Subcutaneous abdominal adipose tissue (tissue), 5 donors: ENCODE data around the gene SLC25A11.

Experiments
- H3K27ac ChIP-seq: one replicate; pipeline ENCODE4 v1.7.0; 2013; ENCODE audit warnings: low read depth, mild to moderate bottlenecking, inconsistent platforms, low read length, moderate library complexity
- H3K27me3 ChIP-seq, 5 donors: one replicate each; pipeline ENCODE4 v1.7.0; 2013; ENCODE audit warnings: low read length in 5 of 5, inconsistent platforms in 1 of 5; ENCODE audit not compliant: control insufficient read depth in 5 of 5, insufficient read depth in 4 of 5
- H3K36me3 ChIP-seq, 5 donors: one replicate each; pipeline ENCODE4 v1.7.0; 2013; ENCODE audit warnings: low read length in 5 of 5; ENCODE audit not compliant: control insufficient read depth in 5 of 5, insufficient read depth in 5 of 5
- H3K4me1 ChIP-seq, 5 donors: one replicate each; pipeline ENCODE4 v1.7.0; 2013; ENCODE audit warnings: low read length in 5 of 5, mild to moderate bottlenecking in 3 of 5, moderate library complexity in 1 of 5; ENCODE audit not compliant: control insufficient read depth in 5 of 5, insufficient read depth in 5 of 5
- H3K4me3 ChIP-seq, 5 donors: one replicate each; pipeline ENCODE4 v1.7.0; 2013; ENCODE audit warnings: low read length in 5 of 5, low read depth in 1 of 5
- H3K9ac ChIP-seq, 5 donors: one replicate each; pipeline ENCODE4 v1.7.0; 2013; ENCODE audit warnings: low read length in 5 of 5, mild to moderate bottlenecking in 4 of 5, moderate library complexity in 3 of 5
- H3K9me3 ChIP-seq, 5 donors: one replicate each; pipeline ENCODE4 v1.7.0; 2013; ENCODE audit warnings: low read length in 5 of 5; ENCODE audit not compliant: control insufficient read depth in 5 of 5
- donor health status: healthy.
- donor health status: healthy.
- donor health status: healthy.
- donor health status: healthy.
- donor health status: healthy.

The SLC25A11 gene

GRCh38 chr17:4950746-4951204 lies 10.9 kb upstream of the SLC25A11 start, which contains the start of gene ENO3:
Gene ENO3, plus strand, starts transcription at chr17:4951119. Its CDS starts 711 bp downstream, at chr17:4951830.
- H3K9me3 ChIP-seq = no peaks in the 10 kb centered on the region
- H3K9ac ChIP-seq = peak within 1 kb of the TSS in 4 of 5 donors; percentile 75 to 82 (median 82)
- H3K27me3 ChIP-seq = no peaks in the 10 kb centered on the region
- peak within 1 kb of the TSS in 4 of 5 donors; percentile 30 to 58 (median 49) for H3K4me3 ChIP-seq
- peaks cover 0 to 10% (median 7%) of the 10 kb centered on the region in 5 donors for H3K36me3 ChIP-seq
- H3K4me1 ChIP-seq = peaks cover 5 to 47% (median 37%) of the 10 kb centered on the region in 5 donors
- H3K27ac ChIP-seq = peak within 1 kb of the TSS; percentile 96

- H3K9ac ChIP-seq = peak overlapping the region in 4 of 5 donors; percentile 75 to 82 (median 82)
- peak overlapping the region; percentile 96 for H3K27ac ChIP-seq
- no peaks in the 10 kb centered on the region for H3K9me3 ChIP-seq
- H3K27me3 ChIP-seq = no peaks in the 10 kb centered on the region
- peaks cover 5 to 52% (median 43%) of the 10 kb centered on the region in 5 donors for H3K4me1 ChIP-seq
- H3K4me3 ChIP-seq = peak overlapping the region in 4 of 5 donors; percentile 30 to 58 (median 49)
- peaks cover 0 to 15% (median 13%) of the 10 kb centered on the region in 5 donors for H3K36me3 ChIP-seq
Observed at GRCh38 chr17:4950075-4950745, 10.4 kb upstream of the SLC25A11 start.

- H3K36me3 ChIP-seq = peaks cover 0 to 22% (median 20%) of the 10 kb centered on the region in 5 donors
- no peaks in the 10 kb centered on the region for H3K9me3 ChIP-seq
- peaks cover 5 to 60% (median 50%) of the 10 kb centered on the region in 5 donors for H3K4me1 ChIP-seq
- H3K4me3 ChIP-seq = peak overlapping the region; percentile 48 to 99 (median 89)
- peak overlapping the region; percentile 96 for H3K27ac ChIP-seq
- no peaks in the 10 kb centered on the region for H3K27me3 ChIP-seq
- peak overlapping the region in 4 of 5 donors; percentile 76 to 80 (median 78) for H3K9ac ChIP-seq
Observed at GRCh38 chr17:4949321-4950074, 9.7 kb upstream of the SLC25A11 start.

GRCh38 chr17:4948931-4949320 lies 9.1 kb upstream of the SLC25A11 start:
- H3K9ac ChIP-seq = peak overlapping the region in 4 of 5 donors; percentile 76 to 80 (median 78)
- H3K27ac ChIP-seq = peak overlapping the region; percentile 96
- H3K4me3 ChIP-seq = peak overlapping the region; percentile 79 to 99 (median 89)
- no peaks in the 10 kb centered on the region for H3K27me3 ChIP-seq
- H3K36me3 ChIP-seq = peaks cover 0 to 27% (median 25%) of the 10 kb centered on the region in 5 donors
- no peaks in the 10 kb centered on the region for H3K9me3 ChIP-seq
- peaks cover 3 to 58% (median 49%) of the 10 kb centered on the region in 5 donors for H3K4me1 ChIP-seq

GRCh38 chr17:4948166-4948930 lies 8.5 kb upstream of the SLC25A11 start, which contains the start of gene PFN1:
Gene PFN1, minus strand, starts transcription at chr17:4948530. Its CDS starts 136 bp downstream, at chr17:4948394.
- H3K9ac ChIP-seq = peak within 1 kb of the TSS; percentile 16 to 98 (median 94)
- H3K36me3 ChIP-seq = peaks cover 0 to 33% (median 29%) of the 10 kb centered on the region in 5 donors
- H3K27ac ChIP-seq = peak within 1 kb of the TSS; percentile 96
- H3K4me1 ChIP-seq = peaks cover 3 to 53% (median 47%) of the 10 kb centered on the region in 5 donors
- no peaks in the 10 kb centered on the region for H3K9me3 ChIP-seq
- no peaks in the 10 kb centered on the region for H3K27me3 ChIP-seq
- peak within 1 kb of the TSS; percentile 79 to 99 (median 89) for H3K4me3 ChIP-seq

- H3K9ac ChIP-seq = peak overlapping the region; percentile 16 to 98 (median 94)
- H3K9me3 ChIP-seq = no peaks in the 10 kb centered on the region
- H3K4me1 ChIP-seq = peaks cover 3 to 50% (median 47%) of the 10 kb centered on the region in 5 donors
- peak overlapping the region; percentile 78 to 99 (median 89) for H3K4me3 ChIP-seq
- H3K27me3 ChIP-seq = no peaks in the 10 kb centered on the region
- peaks cover 0 to 41% (median 37%) of the 10 kb centered on the region in 5 donors for H3K36me3 ChIP-seq
- peak overlapping the region; percentile 96 for H3K27ac ChIP-seq
Observed at GRCh38 chr17:4947411-4948165, 7.7 kb upstream of the SLC25A11 start.

GRCh38 chr17:4947010-4947410 lies 7.2 kb upstream of the SLC25A11 start:
- H3K4me1 ChIP-seq = peaks cover 3 to 51% (median 47%) of the 10 kb centered on the region in 5 donors

GRCh38 chr17:4946312-4946976 lies 6.6 kb upstream of the SLC25A11 start:
- Histone ChIP-seq H3K9me3 (no peaks in the 10 kb centered on the region), H3K9ac (peak overlapping the region in 4 of 5 donors; percentile 63 to 81 (median 71)), H3K27me3 (no peaks in the 10 kb centered on the region), H3K27ac (peak overlapping the region; percentile 96), H3K36me3 (peaks cover 0 to 49% (median 44%) of the 10 kb centered on the region in 5 donors), H3K4me1 (peaks cover 3 to 56% (median 47%) of the 10 kb centered on the region in 5 donors), H3K4me3 (peak overlapping the region; percentile 78 to 99 (median 89))

More at GRCh38 chr17:4947010-4947410, 7.2 kb upstream of the SLC25A11 start:
- peak overlapping the region in 4 of 5 donors; percentile 63 to 81 (median 71) for H3K9ac ChIP-seq
- peaks cover 0 to 46% (median 43%) of the 10 kb centered on the region in 5 donors for H3K36me3 ChIP-seq
- H3K27me3 ChIP-seq = no peaks in the 10 kb centered on the region
- H3K9me3 ChIP-seq = no peaks in the 10 kb centered on the region
- H3K4me3 ChIP-seq = peak overlapping the region; percentile 78 to 99 (median 89)
- peak overlapping the region; percentile 96 for H3K27ac ChIP-seq
